ENCODE results near the gene CBX7.

Gene CBX7
- long read RNA-seq, partial matches to known transcripts = 0 of 1 reads
- long read RNA-seq, other reads (novel, unspliced or antisense) = 1 of 1 reads

DNA sequence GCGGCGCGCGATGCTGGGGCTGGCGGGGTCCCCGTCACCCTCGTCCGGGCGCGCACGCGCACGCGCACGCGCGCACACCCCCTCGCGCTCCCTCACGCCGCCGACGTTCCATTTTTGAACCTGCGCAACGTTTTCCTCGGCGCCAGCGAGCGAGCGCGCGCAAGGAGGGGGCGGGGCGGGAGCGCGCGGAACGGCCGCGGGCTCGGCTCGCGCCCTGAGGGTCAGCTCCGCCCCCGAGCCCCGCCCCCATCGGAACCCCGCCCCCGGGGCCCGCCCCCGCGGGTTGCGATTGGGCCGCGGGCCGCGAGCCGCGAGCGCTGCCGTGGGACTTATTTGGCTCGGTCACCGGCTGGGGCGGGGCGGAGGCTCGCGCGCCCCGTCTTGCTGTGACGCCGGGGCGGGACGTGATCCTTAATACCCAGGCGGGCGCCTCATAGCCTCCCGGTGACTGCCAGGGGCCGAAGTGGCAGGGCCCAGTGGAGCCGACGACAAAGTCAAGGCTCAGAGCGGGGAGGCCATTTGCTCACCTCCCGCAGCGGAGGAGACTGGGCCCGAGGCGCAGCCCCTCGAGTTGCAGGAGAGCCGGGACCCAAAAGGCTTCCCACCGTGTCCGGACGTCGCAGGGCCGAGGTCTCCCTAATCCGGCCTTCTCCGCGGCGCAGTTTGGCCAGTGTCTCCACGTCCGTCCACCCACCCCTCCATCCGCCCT is at the start of gene CBX7:
Gene CBX7, minus strand, starts transcription at position 170 of the 709 bp plus-strand sequence. CDS start 236 bp downstream, outside the sequence.
- Histone ChIP-seq H3K27ac (replicated peaks) (no peak within 1 kb of the TSS), H3K4me3 (replicated peaks; ENCODE audit: insufficient read depth, low read length) (peak within 1 kb of the TSS; percentile 70), H3K27me3 (ENCODE audit: insufficient read depth, poor library complexity, severe bottlenecking) (peaks cover 34% of the 10 kb centered on the region)
- no peak for TF ChIP-seq POLR2AphosphoS5 (IDR thresholded peaks at IDR 0.05; ENCODE audit: low read depth)
- TF ChIP-seq, protein P1, sequence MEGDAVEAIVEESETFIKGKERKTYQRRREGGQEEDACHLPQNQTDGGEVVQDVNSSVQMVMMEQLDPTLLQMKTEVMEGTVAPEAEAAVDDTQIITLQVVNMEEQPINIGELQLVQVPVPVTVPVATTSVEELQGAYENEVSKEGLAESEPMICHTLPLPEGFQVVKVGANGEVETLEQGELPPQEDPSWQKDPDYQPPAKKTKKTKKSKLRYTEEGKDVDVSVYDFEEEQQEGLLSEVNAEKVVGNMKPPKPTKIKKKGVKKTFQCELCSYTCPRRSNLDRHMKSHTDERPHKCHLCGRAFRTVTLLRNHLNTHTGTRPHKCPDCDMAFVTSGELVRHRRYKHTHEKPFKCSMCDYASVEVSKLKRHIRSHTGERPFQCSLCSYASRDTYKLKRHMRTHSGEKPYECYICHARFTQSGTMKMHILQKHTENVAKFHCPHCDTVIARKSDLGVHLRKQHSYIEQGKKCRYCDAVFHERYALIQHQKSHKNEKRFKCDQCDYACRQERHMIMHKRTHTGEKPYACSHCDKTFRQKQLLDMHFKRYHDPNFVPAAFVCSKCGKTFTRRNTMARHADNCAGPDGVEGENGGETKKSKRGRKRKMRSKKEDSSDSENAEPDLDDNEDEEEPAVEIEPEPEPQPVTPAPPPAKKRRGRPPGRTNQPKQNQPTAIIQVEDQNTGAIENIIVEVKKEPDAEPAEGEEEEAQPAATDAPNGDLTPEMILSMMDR (IDR thresholded peaks at IDR 0.05; ENCODE audit: insufficient read depth, low read length) = no peak
- no peak for TF ChIP-seq SPI1 (IDR thresholded peaks at IDR 0.05; ENCODE audit: borderline replicate concordance, low read depth)
- no peak for TF ChIP-seq GABPA (IDR thresholded peaks at IDR 0.05; ENCODE audit: low read depth)
- TF ChIP-seq, protein P2, sequence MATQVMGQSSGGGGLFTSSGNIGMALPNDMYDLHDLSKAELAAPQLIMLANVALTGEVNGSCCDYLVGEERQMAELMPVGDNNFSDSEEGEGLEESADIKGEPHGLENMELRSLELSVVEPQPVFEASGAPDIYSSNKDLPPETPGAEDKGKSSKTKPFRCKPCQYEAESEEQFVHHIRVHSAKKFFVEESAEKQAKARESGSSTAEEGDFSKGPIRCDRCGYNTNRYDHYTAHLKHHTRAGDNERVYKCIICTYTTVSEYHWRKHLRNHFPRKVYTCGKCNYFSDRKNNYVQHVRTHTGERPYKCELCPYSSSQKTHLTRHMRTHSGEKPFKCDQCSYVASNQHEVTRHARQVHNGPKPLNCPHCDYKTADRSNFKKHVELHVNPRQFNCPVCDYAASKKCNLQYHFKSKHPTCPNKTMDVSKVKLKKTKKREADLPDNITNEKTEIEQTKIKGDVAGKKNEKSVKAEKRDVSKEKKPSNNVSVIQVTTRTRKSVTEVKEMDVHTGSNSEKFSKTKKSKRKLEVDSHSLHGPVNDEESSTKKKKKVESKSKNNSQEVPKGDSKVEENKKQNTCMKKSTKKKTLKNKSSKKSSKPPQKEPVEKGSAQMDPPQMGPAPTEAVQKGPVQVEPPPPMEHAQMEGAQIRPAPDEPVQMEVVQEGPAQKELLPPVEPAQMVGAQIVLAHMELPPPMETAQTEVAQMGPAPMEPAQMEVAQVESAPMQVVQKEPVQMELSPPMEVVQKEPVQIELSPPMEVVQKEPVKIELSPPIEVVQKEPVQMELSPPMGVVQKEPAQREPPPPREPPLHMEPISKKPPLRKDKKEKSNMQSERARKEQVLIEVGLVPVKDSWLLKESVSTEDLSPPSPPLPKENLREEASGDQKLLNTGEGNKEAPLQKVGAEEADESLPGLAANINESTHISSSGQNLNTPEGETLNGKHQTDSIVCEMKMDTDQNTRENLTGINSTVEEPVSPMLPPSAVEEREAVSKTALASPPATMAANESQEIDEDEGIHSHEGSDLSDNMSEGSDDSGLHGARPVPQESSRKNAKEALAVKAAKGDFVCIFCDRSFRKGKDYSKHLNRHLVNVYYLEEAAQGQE (IDR thresholded peaks at IDR 0.05; ENCODE audit: insufficient replicate concordance, low read depth) = no peak
- peak; percentile 80 to 83 for DNase-seq (ENCODE audit: low read depth in 1 of 2, low spot score in 1 of 2)

DNA sequence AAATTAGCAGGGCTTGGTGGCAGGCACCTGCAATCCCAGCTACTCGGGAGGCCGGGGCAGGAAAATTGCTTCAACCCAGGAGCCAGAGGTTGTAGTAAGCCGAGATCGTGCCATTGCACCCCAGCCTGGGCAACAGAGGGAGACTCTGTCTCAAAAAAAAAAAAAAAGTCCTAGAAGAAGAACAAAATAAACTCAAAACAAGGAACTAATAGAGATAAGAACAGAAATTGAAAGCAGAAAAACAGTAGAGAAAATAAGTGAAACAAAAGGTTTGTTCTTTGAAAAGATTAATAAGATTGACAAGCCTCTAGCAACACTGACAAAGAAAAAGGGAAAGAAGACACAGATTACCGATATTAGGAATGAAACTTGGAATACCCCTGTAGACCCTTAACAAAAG is 45.1 kb upstream of the CBX7 start:
- Histone ChIP-seq H3K27ac (replicated peaks) (no peak overlapping the region), H3K27me3 (ENCODE audit: insufficient read depth, poor library complexity, severe bottlenecking) (peaks cover 3% of the 10 kb centered on the region)
- DNase-seq (ENCODE audit: low read depth in 1 of 2, low spot score in 1 of 2) = no peak

DNA sequence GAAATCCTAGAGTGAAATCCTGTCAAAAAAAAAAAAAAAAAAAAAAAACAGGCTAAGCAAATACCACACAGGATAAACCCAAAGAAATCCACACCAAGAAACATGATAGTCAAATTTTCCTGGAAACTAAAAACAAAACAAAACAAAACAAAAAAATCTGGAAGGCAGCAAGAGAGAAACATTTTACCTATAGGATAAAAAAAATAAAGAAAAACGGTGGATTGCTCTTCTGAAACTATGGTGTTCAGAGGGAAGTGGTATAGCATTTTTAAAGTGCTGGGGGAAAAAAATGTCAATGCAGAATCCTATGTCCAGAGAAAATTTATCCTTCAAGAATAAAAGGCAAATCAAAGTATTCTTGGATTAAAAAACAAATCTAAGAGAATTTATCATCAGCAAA is 41.6 kb upstream of the CBX7 start:
- H3K27ac ChIP-seq (replicated peaks) = no peak overlapping the region
- TF ChIP-seq SPI1 (IDR thresholded peaks at IDR 0.05; ENCODE audit: borderline replicate concordance, low read depth) (no peak), POLR2AphosphoS5 (IDR thresholded peaks at IDR 0.05; ENCODE audit: low read depth) (no peak), GABPA (IDR thresholded peaks at IDR 0.05; ENCODE audit: low read depth) (no peak)
- TF ChIP-seq, protein P2 (IDR thresholded peaks at IDR 0.05; ENCODE audit: insufficient replicate concordance, low read depth) = no peak
- TF ChIP-seq, protein P1 (IDR thresholded peaks at IDR 0.05; ENCODE audit: insufficient read depth, low read length) = no peak
- no peak for DNase-seq (ENCODE audit: low read depth in 1 of 2, low spot score in 1 of 2)
- no peak overlapping the region for H3K4me3 ChIP-seq (replicated peaks; ENCODE audit: insufficient read depth, low read length)
- H3K27me3 ChIP-seq (ENCODE audit: insufficient read depth, poor library complexity, severe bottlenecking) = no peaks in the 10 kb centered on the region

More for the DNA sequence above, 45.1 kb upstream of the CBX7 start:
- H3K4me3 ChIP-seq (replicated peaks; ENCODE audit: insufficient read depth, low read length) = no peak overlapping the region
- TF ChIP-seq, protein P2 (IDR thresholded peaks at IDR 0.05; ENCODE audit: insufficient replicate concordance, low read depth) = no peak

Measured in HL-60 (cell line).